WTC11 (cell line): ENCODE results near the gene FAM216B. TPM values are rescaled to one million over a fixed set of nuclear protein-coding genes. Genes with fewer than 3 reads are reported as not detected.

ENCODE experiments used
- ATAC-seq: fragments of 200-7000 bp; cut with Tn5 transposase; 2 replicates; pipeline ENCODE4 v1.10.0; 2021; ENCODE audit warnings: mild to moderate bottlenecking, moderate library complexity
- CTCF ChIA-PET: fragments of 300-600 bp; sonication (Branson Sonifier 250); formaldehyde crosslinking; loops from one replicate; lab custom pipeline; 2021; ENCODE audit warnings: antibody characterized with exemption; lab: Charles Lee
- POLR2A ChIA-PET: fragments of 350-600 bp; sonication (Branson Sonifier 250); formaldehyde crosslinking; loops from one replicate; lab custom pipeline; 2021; ENCODE audit warnings: antibody characterized with exemption; lab: Charles Lee
- DNase-seq: peaks from one replicate; pipeline ENCODE4 v3.0.0; 2021; ENCODE audit warnings: low spot score
- H3K27ac Mint-ChIP-seq: 2 replicates; pipeline ENCODE4 v1.8.0; 2021; ENCODE audit warnings: mixed read lengths
- H3K27me3 Mint-ChIP-seq: 2 replicates; pipeline ENCODE4 v1.8.0; 2021; ENCODE audit warnings: low read depth, mild to moderate bottlenecking, moderate library complexity, mixed read lengths
- H3K36me3 Mint-ChIP-seq: 2 replicates; pipeline ENCODE4 v1.8.0; 2021; ENCODE audit warnings: mixed read lengths
- H3K4me1 Mint-ChIP-seq: 2 replicates; pipeline ENCODE4 v1.8.0; 2022; ENCODE audit warnings: mixed read lengths
- H3K4me3 Mint-ChIP-seq: 2 replicates; pipeline ENCODE4 v1.8.0; 2021; ENCODE audit warnings: mild to moderate bottlenecking, moderate library complexity, mixed read lengths
- H3K9me3 Mint-ChIP-seq: 2 replicates; pipeline ENCODE4 v1.8.0; 2021; ENCODE audit warnings: mixed read lengths
- CREB1 ChIP-seq: sonication (generic); formaldehyde crosslinking; IDR thresholded peaks from 2 replicates; pipeline ENCODE4 v1.8.0; 2023; ENCODE audit warnings: mild to moderate bottlenecking, missing genetic modification reagents
- E2F1 ChIP-seq: sonication (generic); formaldehyde crosslinking; IDR thresholded peaks from 2 replicates; pipeline ENCODE4 v1.8.0; 2022; ENCODE audit warnings: mild to moderate bottlenecking, missing genetic modification reagents
- FOXP1 ChIP-seq: sonication (generic); formaldehyde crosslinking; IDR thresholded peaks from 2 replicates; pipeline ENCODE4 v1.8.0; 2022; ENCODE audit warnings: missing genetic modification reagents, mild to moderate bottlenecking, moderate library complexity, borderline replicate concordance
- FOXP4 ChIP-seq: sonication (generic); formaldehyde crosslinking; IDR thresholded peaks from 2 replicates; pipeline ENCODE4 v1.8.0; 2022; ENCODE audit warnings: mild to moderate bottlenecking, missing genetic modification reagents
- GABPB1 ChIP-seq: sonication (generic); formaldehyde crosslinking; IDR thresholded peaks from 2 replicates; pipeline ENCODE4 v1.8.1; 2023; ENCODE audit warnings: mild to moderate bottlenecking, missing genetic modification reagents
- PRRX2 ChIP-seq: fragments of 250-450 bp; sonication (Bioruptor Pico); IDR thresholded peaks from 2 replicates; pipeline ENCODE4 v1.8.0; 2021; ENCODE audit warnings: mild to moderate bottlenecking
- ZNF232 ChIP-seq: sonication (generic); formaldehyde crosslinking; IDR thresholded peaks from 2 replicates; pipeline ENCODE4 v1.8.0; 2022; ENCODE audit warnings: mild to moderate bottlenecking, missing genetic modification reagents
- ZSCAN18 ChIP-seq: fragments of 250-450 bp; sonication (Bioruptor Pico); IDR thresholded peaks from 2 replicates; pipeline ENCODE4 v2.1.2; 2022; ENCODE audit warnings: mild to moderate bottlenecking, moderate library complexity
- total RNA-seq: library from RNA; stranded (reverse); gene quantifications from 3 replicates; pipeline ENCODE4 v1.2.3, GENCODE V29; 2021
- TF ChIP-seq, protein P1 (sequence below): fragments of 250-450 bp; sonication (Bioruptor Pico); IDR thresholded peaks from 2 replicates; pipeline ENCODE4 v1.8.0; 2021; ENCODE audit warnings: mild to moderate bottlenecking
- TF ChIP-seq, protein P2 (sequence below): sonication (generic); formaldehyde crosslinking; IDR thresholded peaks from 2 replicates; pipeline ENCODE4 v1.8.1; 2022; ENCODE audit warnings: low read depth, missing genetic modification reagents, borderline replicate concordance
- TF ChIP-seq, protein P3 (sequence below): sonication (generic); formaldehyde crosslinking; IDR thresholded peaks from 2 replicates; pipeline ENCODE4 v1.8.0; 2022; ENCODE audit warnings: mild to moderate bottlenecking, missing genetic modification reagents
- TF ChIP-seq, protein P4 (sequence below): sonication (generic); formaldehyde crosslinking; IDR thresholded peaks from 2 replicates; pipeline ENCODE4 v1.8.1; 2023; ENCODE audit warnings: mild to moderate bottlenecking, missing genetic modification reagents, moderate library complexity
- TF ChIP-seq, protein P5 (sequence below): sonication (generic); formaldehyde crosslinking; IDR thresholded peaks from 2 replicates; pipeline ENCODE4 v1.8.0; 2022; ENCODE audit warnings: missing genetic modification reagents

The FAM216B gene
- total RNA-seq, 1 experiment from 2014 or later = not detected

DNA sequence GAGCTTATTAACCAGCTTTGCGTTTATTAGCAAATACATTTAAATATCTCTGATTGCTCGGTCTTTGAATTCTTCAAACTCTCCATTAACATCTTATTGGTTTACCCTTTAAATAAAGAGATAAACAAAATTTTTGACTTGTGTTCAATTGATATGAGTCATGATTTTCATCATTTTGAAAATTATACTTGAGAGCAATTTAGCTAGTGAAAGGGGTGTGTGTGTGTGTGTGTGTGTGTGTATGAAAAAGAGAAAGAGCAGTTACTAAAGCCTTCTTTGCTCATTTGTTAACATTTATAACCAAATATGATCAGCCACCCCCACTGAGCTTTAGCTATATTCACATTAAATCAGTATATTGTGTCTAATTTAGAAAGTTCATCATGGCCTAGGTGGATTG is 48.3 kb upstream of the FAM216B start:
- H3K27ac Mint-ChIP-seq = 0 out of 2 replicates have a peak overlapping the region, but pooled peaks have one; percentile 44
- H3K36me3 Mint-ChIP-seq = no peaks in the 10 kb centered on the region
- no peak overlapping the region for H3K4me3 Mint-ChIP-seq
- DNase-seq = no peak
- H3K27me3 Mint-ChIP-seq = no peaks in the 10 kb centered on the region
- TF ChIP-seq PRRX2 (CRISPR knock-in tag) (no peak), FOXP1 (no peak), ZSCAN18 (no peak), E2F1 (CRISPR knock-in tag) (no peak), FOXP4 (CRISPR knock-in tag) (no peak), ZNF232 (CRISPR knock-in tag) (no peak), GABPB1 (CRISPR knock-in tag) (no peak), CREB1 (CRISPR knock-in tag) (no peak)
- TF ChIP-seq, protein P1, sequence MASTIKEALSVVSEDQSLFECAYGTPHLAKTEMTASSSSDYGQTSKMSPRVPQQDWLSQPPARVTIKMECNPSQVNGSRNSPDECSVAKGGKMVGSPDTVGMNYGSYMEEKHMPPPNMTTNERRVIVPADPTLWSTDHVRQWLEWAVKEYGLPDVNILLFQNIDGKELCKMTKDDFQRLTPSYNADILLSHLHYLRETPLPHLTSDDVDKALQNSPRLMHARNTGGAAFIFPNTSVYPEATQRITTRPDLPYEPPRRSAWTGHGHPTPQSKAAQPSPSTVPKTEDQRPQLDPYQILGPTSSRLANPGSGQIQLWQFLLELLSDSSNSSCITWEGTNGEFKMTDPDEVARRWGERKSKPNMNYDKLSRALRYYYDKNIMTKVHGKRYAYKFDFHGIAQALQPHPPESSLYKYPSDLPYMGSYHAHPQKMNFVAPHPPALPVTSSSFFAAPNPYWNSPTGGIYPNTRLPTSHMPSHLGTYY (CRISPR knock-in tag) = no peak
- TF ChIP-seq, protein P2, sequence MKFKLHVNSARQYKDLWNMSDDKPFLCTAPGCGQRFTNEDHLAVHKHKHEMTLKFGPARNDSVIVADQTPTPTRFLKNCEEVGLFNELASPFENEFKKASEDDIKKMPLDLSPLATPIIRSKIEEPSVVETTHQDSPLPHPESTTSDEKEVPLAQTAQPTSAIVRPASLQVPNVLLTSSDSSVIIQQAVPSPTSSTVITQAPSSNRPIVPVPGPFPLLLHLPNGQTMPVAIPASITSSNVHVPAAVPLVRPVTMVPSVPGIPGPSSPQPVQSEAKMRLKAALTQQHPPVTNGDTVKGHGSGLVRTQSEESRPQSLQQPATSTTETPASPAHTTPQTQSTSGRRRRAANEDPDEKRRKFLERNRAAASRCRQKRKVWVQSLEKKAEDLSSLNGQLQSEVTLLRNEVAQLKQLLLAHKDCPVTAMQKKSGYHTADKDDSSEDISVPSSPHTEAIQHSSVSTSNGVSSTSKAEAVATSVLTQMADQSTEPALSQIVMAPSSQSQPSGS = no peak
- TF ChIP-seq, protein P3, sequence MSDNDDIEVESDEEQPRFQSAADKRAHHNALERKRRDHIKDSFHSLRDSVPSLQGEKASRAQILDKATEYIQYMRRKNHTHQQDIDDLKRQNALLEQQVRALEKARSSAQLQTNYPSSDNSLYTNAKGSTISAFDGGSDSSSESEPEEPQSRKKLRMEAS (CRISPR knock-in tag) = no peak
- TF ChIP-seq, protein P4, sequence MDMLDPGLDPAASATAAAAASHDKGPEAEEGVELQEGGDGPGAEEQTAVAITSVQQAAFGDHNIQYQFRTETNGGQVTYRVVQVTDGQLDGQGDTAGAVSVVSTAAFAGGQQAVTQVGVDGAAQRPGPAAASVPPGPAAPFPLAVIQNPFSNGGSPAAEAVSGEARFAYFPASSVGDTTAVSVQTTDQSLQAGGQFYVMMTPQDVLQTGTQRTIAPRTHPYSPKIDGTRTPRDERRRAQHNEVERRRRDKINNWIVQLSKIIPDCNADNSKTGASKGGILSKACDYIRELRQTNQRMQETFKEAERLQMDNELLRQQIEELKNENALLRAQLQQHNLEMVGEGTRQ = no peak
- TF ChIP-seq, protein P5, sequence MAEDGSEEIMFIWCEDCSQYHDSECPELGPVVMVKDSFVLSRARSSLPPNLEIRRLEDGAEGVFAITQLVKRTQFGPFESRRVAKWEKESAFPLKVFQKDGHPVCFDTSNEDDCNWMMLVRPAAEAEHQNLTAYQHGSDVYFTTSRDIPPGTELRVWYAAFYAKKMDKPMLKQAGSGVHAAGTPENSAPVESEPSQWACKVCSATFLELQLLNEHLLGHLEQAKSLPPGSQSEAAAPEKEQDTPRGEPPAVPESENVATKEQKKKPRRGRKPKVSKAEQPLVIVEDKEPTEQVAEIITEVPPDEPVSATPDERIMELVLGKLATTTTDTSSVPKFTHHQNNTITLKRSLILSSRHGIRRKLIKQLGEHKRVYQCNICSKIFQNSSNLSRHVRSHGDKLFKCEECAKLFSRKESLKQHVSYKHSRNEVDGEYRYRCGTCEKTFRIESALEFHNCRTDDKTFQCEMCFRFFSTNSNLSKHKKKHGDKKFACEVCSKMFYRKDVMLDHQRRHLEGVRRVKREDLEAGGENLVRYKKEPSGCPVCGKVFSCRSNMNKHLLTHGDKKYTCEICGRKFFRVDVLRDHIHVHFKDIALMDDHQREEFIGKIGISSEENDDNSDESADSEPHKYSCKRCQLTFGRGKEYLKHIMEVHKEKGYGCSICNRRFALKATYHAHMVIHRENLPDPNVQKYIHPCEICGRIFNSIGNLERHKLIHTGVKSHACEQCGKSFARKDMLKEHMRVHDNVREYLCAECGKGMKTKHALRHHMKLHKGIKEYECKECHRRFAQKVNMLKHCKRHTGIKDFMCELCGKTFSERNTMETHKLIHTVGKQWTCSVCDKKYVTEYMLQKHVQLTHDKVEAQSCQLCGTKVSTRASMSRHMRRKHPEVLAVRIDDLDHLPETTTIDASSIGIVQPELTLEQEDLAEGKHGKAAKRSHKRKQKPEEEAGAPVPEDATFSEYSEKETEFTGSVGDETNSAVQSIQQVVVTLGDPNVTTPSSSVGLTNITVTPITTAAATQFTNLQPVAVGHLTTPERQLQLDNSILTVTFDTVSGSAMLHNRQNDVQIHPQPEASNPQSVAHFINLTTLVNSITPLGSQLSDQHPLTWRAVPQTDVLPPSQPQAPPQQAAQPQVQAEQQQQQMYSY (CRISPR knock-in tag) = no peak
- CTCF ChIA-PET = interaction anchor here (0.6 kb wide), 1 partner anchor 138 kb away, joined by 3 read pairs; no protein-coding TSS in a partner anchor
- peaks cover 44% of the 10 kb centered on the region for H3K4me1 Mint-ChIP-seq
- no peaks in the 10 kb centered on the region for H3K9me3 Mint-ChIP-seq
- no peak for ATAC-seq
- POLR2A ChIA-PET = interaction anchor here (0.6 kb wide), 1 partner anchor 121 kb away, joined by 3 read pairs; no protein-coding TSS in a partner anchor
